HG02884 (cell line): Measurements from ENCODE around the gene PIEZO1.
"Not testable (repeated sequence)": the region's sequence is repeated elsewhere in the genome, so short reads cannot be mapped to it uniquely, and the experiment has no call there.

Source experiments
- ATAC-seq: cut with Tn5 transposase; IDR thresholded peaks from one replicate; pipeline ENCODE4 v1.9.1; 2021; ENCODE audit warnings: mild to moderate bottlenecking, moderate library complexity; ENCODE audit not compliant: unreplicated experiment

The PIEZO1 gene

GRCh38 chr16:88784074-88784855 lies 755 bp downstream of the PIEZO1 start:
- ATAC-seq, result no peak

GRCh38 chr16:88783391-88784073 lies 1.5 kb downstream of the PIEZO1 start:
- no peak for ATAC-seq

GRCh38 chr16:88782454-88783390 lies 2.3 kb downstream of the PIEZO1 start:
- ATAC-seq, result no peak

GRCh38 chr16:88781140-88782077 lies 3.6 kb downstream of the PIEZO1 start:
- no peak for ATAC-seq

GRCh38 chr16:88780142-88781062 lies 4.6 kb downstream of the PIEZO1 start:
- no peak for ATAC-seq

- ATAC-seq, result no peak
These were observed 5.4 kb downstream of the PIEZO1 start for GRCh38 chr16:88779406-88780141.

- ATAC-seq, result no peak
These were observed 6.4 kb downstream of the PIEZO1 start for GRCh38 chr16:88778541-88779065.

GRCh38 chr16:88778271-88778525 lies 6.8 kb downstream of the PIEZO1 start:
- no peak for ATAC-seq

- ATAC-seq, result no peak
These were observed 7.3 kb downstream of the PIEZO1 start for GRCh38 chr16:88777471-88778270.

- no peak for ATAC-seq
These were observed 9.2 kb downstream of the PIEZO1 start for GRCh38 chr16:88775825-88776224.

- no peak for ATAC-seq
These were observed 10.3 kb downstream of the PIEZO1 start for GRCh38 chr16:88774544-88775393.

- ATAC-seq, result no peak
These were observed 11.2 kb downstream of the PIEZO1 start for GRCh38 chr16:88773812-88774291.

- ATAC-seq, result no peak
These were observed 11.9 kb downstream of the PIEZO1 start for GRCh38 chr16:88772871-88773811.

- ATAC-seq, result not testable (repeated sequence)
These were observed 13.2 kb downstream of the PIEZO1 start for GRCh38 chr16:88771781-88772180.

- ATAC-seq, result no peak
These were observed 13.7 kb downstream of the PIEZO1 start for GRCh38 chr16:88771294-88771772.
